Stomach (tissue), 8 donors: Measurements from ENCODE around the gene DNAH17. TPM values are rescaled to one million over a fixed set of nuclear protein-coding genes. Genes with fewer than 3 reads are reported as not detected.

Experiments used
- polyA plus RNA-seq, 3 donors: library from polyadenylated mRNA; stranded (reverse); fragments of 200-250 nt; gene quantifications; one replicate each; pipeline ENCODE4 v1.2.3, GENCODE V29; 2013
- small RNA-seq, 4 donors: library from RNA; depleted of rRNA; stranded (forward); fragments of <200 nt; gene quantifications; one replicate each; pipeline ENCODE3, GENCODE V24; 2016
- total RNA-seq, 5 donors: library from RNA; depleted of rRNA; stranded (reverse); fragments of >200 nt; gene quantifications; one replicate each; pipeline versions ENCODE4 v1.1.0 to v1.2.3, GENCODE V29; 2014 to 2016
- donor health status: healthy with polysubstance abuse.
- donor health status: Bipolar disorder and iron deficiency.
- donor health status: healthy.

DNAH17 gene
- total and polyA plus RNA-seq, 8 donors = 0.03 to 2.4 (median 0.45) TPM; not detected in 5

Small RNA genes within 50 kb of the gene (small RNA-seq; reads per million reads assigned to genes)
- gene RF00415 (0 reads per million in 4 donors), gene RN7SL454P (0 reads per million in 4 donors)

Other genes starting within 250 kb of the DNAH17 start
- gene SOCS3, start 217.3 kb downstream of the DNAH17 start, total RNA-seq = 10 to 100 TPM; 48.4 to 62.9 (median 52.2) TPM
- 10 to 100 TPM; 18.7 to 46.9 (median 39.7) TPM for gene SOCS3, start 217.3 kb downstream of the DNAH17 start, polyA plus RNA-seq
- gene PGS1, start 198.7 kb downstream of the DNAH17 start, total RNA-seq = 100 to 1,000 TPM in 2 of 5 donors, 10 to 100 TPM in 3; 27.8 to 209 (median 41.7) TPM
- gene PGS1, start 198.7 kb downstream of the DNAH17 start, polyA plus RNA-seq = 10 to 100 TPM; 11.9 to 19.1 (median 14.9) TPM
- gene CYTH1, start 204.9 kb upstream of the DNAH17 start, total RNA-seq = 100 to 1,000 TPM in 2 of 5 donors, 10 to 100 TPM in 3; 32.7 to 137 (median 80.2) TPM
- 10 to 100 TPM; 29.6 to 51.5 (median 30.6) TPM for gene CYTH1, start 204.9 kb upstream of the DNAH17 start, polyA plus RNA-seq